ENCODE results near the gene RECQL5.

DNA sequence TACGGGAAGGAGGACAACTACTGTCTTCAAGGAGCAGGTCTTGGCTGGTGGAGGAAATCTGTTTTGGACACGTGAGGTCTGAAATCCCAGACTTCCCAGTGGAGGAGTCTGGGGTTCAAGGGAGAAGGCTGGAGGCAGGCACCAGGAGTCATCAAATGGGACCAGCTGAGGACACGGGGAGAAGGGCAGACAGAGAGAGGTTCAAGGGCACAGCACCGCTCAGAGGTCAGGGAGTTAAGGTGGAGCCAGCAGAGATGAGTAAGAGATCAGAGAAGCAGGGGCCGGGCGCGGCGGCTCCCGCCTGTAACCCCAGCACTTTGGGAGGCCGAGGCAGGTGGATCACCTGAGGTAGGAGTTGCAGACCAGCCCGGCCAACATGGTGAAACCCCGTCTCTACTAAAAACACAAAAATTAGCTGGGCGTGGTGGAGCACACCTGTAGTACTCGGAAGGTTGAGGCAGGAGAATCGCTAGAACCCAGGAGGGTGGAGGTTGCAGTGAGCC, 44.1 kb downstream of the RECQL5 start:
- no peak for TF ChIP-seq CTCF (IDR thresholded peaks at IDR 0.05)
- TF ChIP-seq EZH2phosphoT487 (IDR thresholded peaks at IDR 0.05), result no peak
- no peak for TF ChIP-seq EZH2 (IDR thresholded peaks at IDR 0.05)

All from neural progenitor cell (in vitro differentiated cells).